OCI-LY1 (cell line): ENCODE results near the gene MTMR2.

ENCODE experiments used
- CTCF ChIP-seq: fragments of 200-600 bp; sonication (generic), shearing (Covaris generic); IDR thresholded peaks from 2 replicates; pipeline ENCODE4 v1.5.1; 2017; ENCODE audit warnings: mild to moderate bottlenecking, antibody characterized with exemption, low read length, moderate library complexity, mixed read lengths
- EZH2 ChIP-seq: fragments of 200-600 bp; sonication (generic), shearing (Covaris generic); IDR thresholded peaks from 2 replicates; pipeline ENCODE4 v1.8.0; 2017; ENCODE audit warnings: borderline replicate concordance, mixed run types, mild to moderate bottlenecking, antibody characterized with exemption, low read length, moderate library complexity, mixed read lengths

GRCh38 chr11:95904009-95904650, 19.8 kb downstream of the MTMR2 start:
- TF ChIP-seq CTCF = no peak
- TF ChIP-seq EZH2 = no peak
